Measurements from ENCODE around the gene SH3PXD2B. TPM values are rescaled to one million over a fixed set of nuclear protein-coding genes. Genes with fewer than 3 reads are reported as not detected.

Gene SH3PXD2B
- total RNA-seq, 4 donors from 2014 or later, result 13.7 to 27.1 (median 21.1) TPM

GRCh38 chr5:172493906-172494305, 39.6 kb upstream of the SH3PXD2B start:
- no peak for DNase-seq
- no peak overlapping the region for H3K27ac ChIP-seq
- no peaks in the 10 kb centered on the region for H3K27me3 ChIP-seq
- intact Hi-C loops (cut with DNase I), result no loop called here
- 91 to 95% methylated on average over 3 of the region's 3 CpGs for WGBS, 2 donors
- no peaks in the 10 kb centered on the region for H3K36me3 ChIP-seq
- TF ChIP-seq POLR2A (IDR thresholded peaks at IDR 0.05), result no peak
- H3K4me3 ChIP-seq (replicated peaks in 1 of 3), result no peak overlapping the region
- H3K9me3 ChIP-seq, result no peaks in the 10 kb centered on the region
- H3K4me1 ChIP-seq, result no peaks in the 10 kb centered on the region

- Histone ChIP-seq H3K9me3 (no peaks in the 10 kb centered on the region), H3K4me1 (no peaks in the 10 kb centered on the region), H3K4me3 (replicated peaks in 1 of 3) (no peak overlapping the region), H3K27me3 (no peaks in the 10 kb centered on the region), H3K27ac (no peak overlapping the region), H3K36me3 (no peaks in the 10 kb centered on the region)
- intact Hi-C loops (cut with DNase I), result no loop called here
- TF ChIP-seq POLR2A (IDR thresholded peaks at IDR 0.05) (no peak), CTCF (IDR thresholded peaks at IDR 0.05) (no peak)
- DNase-seq, result no peak
- WGBS, 2 donors, result 86 to 91% methylated on average over 11 of the region's 11 CpGs
Observed at GRCh38 chr5:172493461-172493860, 39.1 kb upstream of the SH3PXD2B start.

- H3K27me3 ChIP-seq, result no peaks in the 10 kb centered on the region
- H3K36me3 ChIP-seq, result no peaks in the 10 kb centered on the region
- TF ChIP-seq CTCF (IDR thresholded peaks at IDR 0.05), result no peak
- TF ChIP-seq POLR2A (IDR thresholded peaks at IDR 0.05), result no peak
- no peak for DNase-seq
- intact Hi-C loops (cut with DNase I), result no loop called here
- H3K27ac ChIP-seq, result no peak overlapping the region
- no peaks in the 10 kb centered on the region for H3K4me1 ChIP-seq
- no peak overlapping the region for H3K4me3 ChIP-seq (replicated peaks in 1 of 3)
- WGBS, 2 donors, result 80 to 89% methylated on average over 7 of the region's 7 CpGs
- H3K9me3 ChIP-seq, result no peaks in the 10 kb centered on the region
Observed at GRCh38 chr5:172493002-172493401, 38.7 kb upstream of the SH3PXD2B start.

- intact Hi-C loops (cut with DNase I), result no loop called here
- no peak overlapping the region for H3K27ac ChIP-seq
Observed at GRCh38 chr5:172492097-172492840, 37.9 kb upstream of the SH3PXD2B start.

GRCh38 chr5:172491481-172491880, 37.2 kb upstream of the SH3PXD2B start:
- DNase-seq, result no peak
- Histone ChIP-seq H3K36me3 (no peaks in the 10 kb centered on the region), H3K4me1 (no peaks in the 10 kb centered on the region), H3K4me3 (replicated peaks in 1 of 3) (no peak overlapping the region), H3K27ac (no peak overlapping the region), H3K9me3 (no peaks in the 10 kb centered on the region), H3K27me3 (no peaks in the 10 kb centered on the region)
- intact Hi-C loops (cut with DNase I), result no loop called here
- TF ChIP-seq POLR2A (IDR thresholded peaks at IDR 0.05) (no peak), CTCF (IDR thresholded peaks at IDR 0.05) (no peak)
- WGBS, 2 donors, result 69 to 86% methylated on average over 8 of the region's 8 CpGs

More at GRCh38 chr5:172492097-172492840, 37.9 kb upstream of the SH3PXD2B start:
- Histone ChIP-seq H3K36me3 (no peaks in the 10 kb centered on the region), H3K4me1 (no peaks in the 10 kb centered on the region), H3K4me3 (replicated peaks in 1 of 3) (no peak overlapping the region), H3K27me3 (no peaks in the 10 kb centered on the region), H3K9me3 (no peaks in the 10 kb centered on the region)
- TF ChIP-seq POLR2A (IDR thresholded peaks at IDR 0.05) (no peak), CTCF (IDR thresholded peaks at IDR 0.05) (no peak)
- DNase-seq, result no peak
- 87 to 94% methylated on average over 14 of the region's 14 CpGs for WGBS, 2 donors

All from thyroid gland (tissue), 4 donors.